ENCODE data around the gene SLC25A19. TPM values are rescaled to one million over a fixed set of nuclear protein-coding genes. Genes with fewer than 3 reads are reported as not detected.
A peak's percentile ranks its signal among the peaks of the same experiment; 100 is the strongest.

Gene SLC25A19
- total and polyA plus RNA-seq, 9 of the 15 experiments (the other 6 are each of a cell fraction or from before 2014, with no cell fraction given), result 33.4 to 76.6 (median 55.3) TPM

DNA sequence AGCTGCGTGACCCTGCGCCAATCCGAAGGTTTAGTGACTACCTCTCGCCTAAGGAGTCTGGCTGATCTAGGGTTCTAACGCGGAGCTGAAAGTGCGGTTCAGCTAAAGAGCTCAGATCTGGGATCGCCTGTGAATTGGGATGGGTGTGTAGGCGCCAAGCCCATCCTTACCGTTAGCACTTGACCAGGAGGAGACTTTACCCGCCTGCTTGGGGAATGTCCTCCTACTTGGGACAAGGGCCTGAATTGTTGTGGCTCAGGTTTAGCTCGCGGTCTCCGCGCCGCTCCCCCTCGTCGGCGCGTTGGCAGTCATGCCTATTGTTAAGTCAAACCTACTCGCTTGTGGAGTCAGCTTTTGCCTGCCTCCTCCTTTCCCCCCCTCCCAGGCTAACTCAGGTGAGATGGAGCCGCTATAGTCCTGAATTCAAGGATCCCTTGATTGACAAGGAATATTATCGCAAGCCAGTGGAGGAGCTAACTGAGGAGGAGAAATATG, 27.1 kb downstream of the SLC25A19 start (continued):
- no peak for TF ChIP-seq MTA3 (IDR thresholded peaks at IDR 0.05; ENCODE audit: borderline replicate concordance)
- TF ChIP-seq MYC (IDR thresholded peaks at IDR 0.05; ENCODE audit: low read depth, low read length), result no peak
- 0 out of 2 replicates have a peak, but pooled peaks have one; percentile 3 for TF ChIP-seq MYC (CRISPR knock-in tag; IDR thresholded peaks at IDR 0.05; ENCODE audit: borderline replicate concordance, low read depth)
- TF ChIP-seq HNRNPLL (IDR thresholded peaks at IDR 0.05; ENCODE audit: low read depth, low read length, poor library complexity, severe bottlenecking), result peak; percentile 91

GRCh38 chr17:75261336-75262111, 27.7 kb downstream of the SLC25A19 start, which contains the start of the genes GGA3 and MRPS7:
Gene GGA3, minus strand, starts transcription at chr17:75261606. Its CDS starts 19 bp downstream, at chr17:75261587.
Gene MRPS7, plus strand, starts transcription at chr17:75261879. Its CDS starts 22 bp downstream, at chr17:75261901.
- ChIA-PET CTCF (ENCODE audit: low intra/inter-chr PET ratio) (interaction anchor here (0.6 to 2.0 kb wide), 3 partner anchors 21 to 214 kb away, joined by 3 to 4 read pairs (median 3); partner anchors contain the start of gene KCTD2), POLR2A (interaction anchor here (0.5 to 6.3 kb wide), 36 partner anchors 9 to 1121 kb away, joined by 3 to 85 read pairs (median 5); partner anchors contain the start of genes GRB2, JPT1, MIF4GD and NUP85)
- H3K27ac ChIP-seq (ENCODE audit: extremely low read depth, low read depth, low read length), result peak within 1 kb of the TSS; percentile 93
- FAIRE-seq, result peak; percentile 63
- no TSS peak for BruUV-seq (replicated peaks)
- H3K9me3 ChIP-seq (replicated peaks; ENCODE audit: control insufficient read depth, insufficient read depth, low read depth, low read length), result no peaks in the 10 kb centered on the region
- H3K4me1 ChIP-seq (replicated peaks in 1 of 2; ENCODE audit: control insufficient read depth in 2 of 2, insufficient read depth in 2 of 2, low read length in 2 of 2), result peaks cover 20 to 23% of the 10 kb centered on the region in 2 experiments; a peak in 4 of 5 replicates
- WGBS (ENCODE audit: insufficient coverage, low coverage, missing lambda C conversion rate), result under 1% methylated on average over 56 of the region's 69 CpGs
- H4K20me1 ChIP-seq (replicated peaks; ENCODE audit: control insufficient read depth, insufficient read depth, low read length), result no peaks in the 10 kb centered on the region
- peak within 1 kb of the TSS; percentile 91 for H3K4me3 ChIP-seq
- intact Hi-C loops (cut with micrococcal nuclease) (loop anchor here (2.0 kb wide), 1 partner anchor 21 kb away; no protein-coding TSS in a partner anchor), in situ Hi-C loops (cut with MboI) (loop anchor here (10.0 kb wide), 1 partner anchor 153 kb away; no protein-coding TSS in a partner anchor)
- H3K79me2 ChIP-seq (ENCODE audit: control insufficient read depth, insufficient read depth, low read length), result peaks cover 64% of the 10 kb centered on the region
- peak within 1 kb of the TSS; percentile 89 for H2AFZ ChIP-seq (ENCODE audit: low read depth, low read length)
- peak; percentile 96 for ATAC-seq
- H3K36me3 ChIP-seq (ENCODE audit: control insufficient read depth, insufficient read depth, low read length), result peaks cover 50% of the 10 kb centered on the region; the same call in 2 of the 3 replicates
- H3K4me2 ChIP-seq (ENCODE audit: insufficient read depth, low read length), result peak within 1 kb of the TSS; percentile 100
- H3K9ac ChIP-seq (ENCODE audit: insufficient read depth in 1 of 2, low read depth in 2 of 2, low read length in 2 of 2), result peak within 1 kb of the TSS; percentile 94 to 100
- DNase-seq (ENCODE audit: extremely low read depth in 1 of 4, low spot score in 3 of 4), result peak; percentile 86 to 97 (median 94)
- H3K27me3 ChIP-seq (ENCODE audit: control insufficient read depth in 2 of 2, insufficient read depth in 2 of 2, low read length in 2 of 2), result no peaks in the 10 kb centered on the region
- H3K9me1 ChIP-seq (ENCODE audit: control insufficient read depth, insufficient read depth, low read length), result no peaks in the 10 kb centered on the region
- TF ChIP-seq SRSF7 (optimal IDR thresholded peaks at IDR 0.05; ENCODE audit: low read depth, low read length), result no peak
- TF ChIP-seq RREB1 (CRISPR knock-in tag; IDR thresholded peaks at IDR 0.05), result peak; percentile 78
- 0 out of 2 replicates have a peak, but pooled peaks have one; percentile 40 for TF ChIP-seq SAFB (IDR thresholded peaks at IDR 0.05; ENCODE audit: borderline replicate concordance, low read depth, low read length)
- TF ChIP-seq, protein P1, sequence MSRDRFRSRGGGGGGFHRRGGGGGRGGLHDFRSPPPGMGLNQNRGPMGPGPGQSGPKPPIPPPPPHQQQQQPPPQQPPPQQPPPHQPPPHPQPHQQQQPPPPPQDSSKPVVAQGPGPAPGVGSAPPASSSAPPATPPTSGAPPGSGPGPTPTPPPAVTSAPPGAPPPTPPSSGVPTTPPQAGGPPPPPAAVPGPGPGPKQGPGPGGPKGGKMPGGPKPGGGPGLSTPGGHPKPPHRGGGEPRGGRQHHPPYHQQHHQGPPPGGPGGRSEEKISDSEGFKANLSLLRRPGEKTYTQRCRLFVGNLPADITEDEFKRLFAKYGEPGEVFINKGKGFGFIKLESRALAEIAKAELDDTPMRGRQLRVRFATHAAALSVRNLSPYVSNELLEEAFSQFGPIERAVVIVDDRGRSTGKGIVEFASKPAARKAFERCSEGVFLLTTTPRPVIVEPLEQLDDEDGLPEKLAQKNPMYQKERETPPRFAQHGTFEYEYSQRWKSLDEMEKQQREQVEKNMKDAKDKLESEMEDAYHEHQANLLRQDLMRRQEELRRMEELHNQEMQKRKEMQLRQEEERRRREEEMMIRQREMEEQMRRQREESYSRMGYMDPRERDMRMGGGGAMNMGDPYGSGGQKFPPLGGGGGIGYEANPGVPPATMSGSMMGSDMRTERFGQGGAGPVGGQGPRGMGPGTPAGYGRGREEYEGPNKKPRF (IDR thresholded peaks at IDR 0.05; ENCODE audit: low read depth, low read length), result no peak
- no peak for TF ChIP-seq ZBTB1 (CRISPR knock-in tag; IDR thresholded peaks at IDR 0.05; ENCODE audit: borderline replicate concordance, low read depth)
- peak; percentile 78 for TF ChIP-seq POLR2B (IDR thresholded peaks at IDR 0.05; ENCODE audit: low read depth, partially characterized antibody)
